Activated effector memory CD4-positive, alpha-beta T cell treated with anti-CD3 and anti-CD28 coated beads, Interleukin-2, amount 50 U/mL, for 16 hours (primary cell): ENCODE measurements around the gene SH3D19.
"Not testable (repeated sequence)": the region's sequence is repeated elsewhere in the genome, so short reads cannot be mapped to it uniquely, and the experiment has no call there.

Experiments used
- DNase-seq: peaks from one replicate; pipeline ENCODE4 v3.0.0-alpha.2; 2020

SH3D19 gene

DNA sequence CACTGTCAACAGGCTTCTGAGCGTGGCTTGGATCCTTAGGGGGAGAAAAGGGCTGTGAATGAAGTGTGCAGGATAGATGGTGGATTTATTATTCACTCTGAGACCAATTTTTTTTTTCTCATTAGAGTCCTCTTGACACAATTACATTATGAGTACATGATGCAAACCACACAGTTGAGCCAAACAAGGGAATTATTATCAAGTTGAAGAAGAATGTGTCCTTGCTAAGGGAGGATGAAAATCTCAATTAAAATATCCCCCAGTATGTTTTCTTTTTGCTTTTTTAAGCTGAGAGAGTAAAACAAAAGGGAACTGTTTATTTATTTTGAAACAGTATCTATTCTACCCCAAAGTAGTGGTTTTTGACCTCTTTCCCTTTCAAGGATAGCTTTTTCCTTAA lies 185.6 kb downstream of the SH3D19 start:
- no peak for DNase-seq

DNA sequence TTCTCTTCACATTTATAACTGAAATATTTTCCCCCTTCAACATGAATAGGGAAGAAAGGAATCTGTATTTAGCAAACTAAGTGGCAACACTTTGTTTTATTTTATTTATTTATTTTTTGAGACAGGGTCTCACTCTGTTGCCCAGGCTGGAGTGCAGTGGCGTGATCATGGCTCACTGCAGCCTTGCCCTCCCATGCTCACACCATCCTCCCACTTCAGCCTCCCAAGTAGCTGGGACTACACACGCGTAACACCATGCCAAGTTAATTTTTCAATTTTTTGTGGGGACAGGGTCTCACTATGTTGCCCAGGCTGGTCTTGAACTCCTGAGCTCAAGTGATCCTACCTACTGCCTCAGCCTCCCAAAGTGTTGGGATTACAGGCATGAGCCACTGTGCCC lies 189.4 kb downstream of the SH3D19 start:
- DNase-seq = not testable (repeated sequence)

DNA sequence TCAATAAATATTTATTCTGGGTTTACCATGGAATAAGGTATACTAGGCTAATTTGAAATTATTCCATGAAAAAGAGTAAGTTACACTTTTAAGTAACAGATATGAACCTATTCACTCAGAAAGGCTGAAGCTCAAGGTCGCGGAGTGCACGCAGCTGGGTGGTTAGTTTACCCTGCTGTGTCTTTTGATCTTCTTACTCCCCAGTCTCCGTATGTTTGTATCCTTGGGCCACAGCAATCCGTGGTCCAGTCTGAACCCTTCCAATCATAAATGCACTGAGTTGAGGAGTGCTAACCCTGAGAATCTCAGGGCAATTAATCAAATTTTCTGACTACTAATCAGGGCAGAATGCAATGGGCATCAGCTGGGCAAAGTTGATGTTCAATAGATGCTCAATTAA lies 192.1 kb downstream of the SH3D19 start:
- DNase-seq = no peak

DNA sequence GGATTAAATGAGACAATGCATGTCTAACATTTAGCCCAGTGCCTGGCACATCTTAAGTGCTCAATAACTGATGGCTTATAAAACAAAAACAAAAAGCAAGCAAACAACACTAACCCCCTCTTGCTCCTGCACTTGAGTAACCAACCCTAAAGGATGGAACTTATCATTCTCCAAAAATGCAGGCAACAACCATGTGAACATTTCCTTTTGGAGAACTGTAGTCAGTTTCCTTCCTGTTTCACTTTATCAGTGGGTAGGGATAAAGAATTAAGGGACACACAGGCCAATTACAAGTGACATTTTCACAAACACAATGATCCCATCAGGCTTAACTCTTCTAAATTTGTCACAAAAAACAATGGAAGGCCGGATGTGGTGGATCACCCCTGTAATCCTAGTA lies 195.6 kb downstream of the SH3D19 start:
- no peak for DNase-seq

DNA sequence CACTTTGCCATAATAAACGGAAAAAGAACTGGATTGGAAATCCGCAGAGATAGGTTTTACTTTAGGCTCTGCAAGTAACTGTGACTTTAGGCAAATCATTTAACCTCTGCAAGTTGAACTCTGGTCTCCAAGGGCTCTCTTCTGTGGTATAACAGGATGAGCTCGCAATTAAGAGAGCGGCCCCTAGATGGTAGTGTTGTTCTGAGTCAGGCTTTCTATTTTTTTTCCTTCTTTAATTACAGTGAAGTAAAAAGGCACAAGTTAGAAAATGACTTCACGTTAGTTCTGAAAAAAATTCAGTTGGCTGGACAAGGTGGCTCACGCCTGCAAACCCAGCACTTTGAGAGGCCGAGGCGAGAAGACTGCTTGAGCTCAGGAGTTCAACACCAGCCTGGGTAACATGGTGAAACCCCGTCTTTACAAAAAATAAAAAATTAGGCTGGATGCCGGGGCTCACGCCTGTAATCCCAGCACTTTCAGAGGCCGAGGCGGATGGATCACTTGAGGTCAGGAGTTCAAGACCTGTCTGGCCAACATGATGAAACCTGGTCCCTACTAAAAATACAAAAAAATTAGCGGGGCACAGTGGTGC lies 207.9 kb downstream of the SH3D19 start:
- DNase-seq = peak; percentile 73

DNA sequence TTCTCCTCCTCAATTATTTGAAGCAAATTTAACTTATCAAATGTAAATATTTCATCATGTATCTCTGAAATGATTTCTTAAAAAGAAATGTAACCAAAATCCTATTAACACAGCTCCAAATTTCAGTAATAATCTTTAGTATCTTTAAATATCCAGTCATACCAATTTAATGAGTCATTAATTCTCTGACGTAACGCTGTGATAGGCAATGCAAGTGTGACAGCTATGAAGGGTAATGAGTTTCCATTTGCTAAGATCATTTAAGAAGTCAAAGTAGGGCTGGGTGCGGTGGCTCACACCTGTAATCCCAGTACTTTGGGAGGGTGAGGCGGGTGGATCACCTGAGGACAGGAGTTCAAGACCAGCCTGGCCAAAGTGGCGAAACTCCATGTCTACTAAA lies 210.4 kb downstream of the SH3D19 start:
- no peak for DNase-seq

DNA sequence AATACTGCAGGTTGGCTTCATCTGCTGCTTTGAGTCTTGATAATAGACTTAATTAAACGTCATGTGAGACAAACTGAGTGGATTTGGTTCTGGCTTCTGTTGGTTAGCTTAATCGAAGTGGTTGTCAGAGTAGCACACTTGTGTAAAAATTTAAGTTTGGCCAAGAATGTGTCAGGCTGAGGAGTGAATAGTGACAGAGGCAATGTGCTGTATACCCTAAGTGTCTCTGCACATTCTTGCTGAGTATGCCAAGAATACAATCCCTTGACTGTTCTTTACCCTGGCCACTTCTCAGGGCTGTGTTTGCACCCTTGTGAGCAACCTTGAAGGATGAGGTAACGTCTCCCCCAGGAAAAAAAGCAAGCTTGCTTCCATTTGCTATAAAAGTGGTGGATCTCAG lies 211.1 kb downstream of the SH3D19 start:
- DNase-seq = no peak

DNA sequence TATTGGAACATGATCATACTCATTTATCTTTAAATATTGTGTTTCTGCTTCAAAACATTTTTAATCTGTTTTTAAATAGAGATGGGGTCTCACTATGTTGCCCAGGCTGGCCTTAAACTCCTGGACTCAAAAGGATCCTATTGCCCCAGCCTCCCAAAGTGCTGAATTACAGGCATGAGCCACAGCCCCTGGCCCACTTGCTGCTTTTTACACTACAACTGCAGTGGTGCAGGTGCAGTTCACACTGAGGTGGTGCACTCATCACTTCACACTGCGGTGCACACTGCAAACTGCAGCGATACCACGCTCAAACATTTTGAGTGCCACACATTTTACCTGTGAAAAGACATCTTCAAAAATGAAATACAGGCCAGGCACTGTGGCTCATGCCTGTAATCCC lies 215.2 kb downstream of the SH3D19 start:
- DNase-seq = no peak

DNA sequence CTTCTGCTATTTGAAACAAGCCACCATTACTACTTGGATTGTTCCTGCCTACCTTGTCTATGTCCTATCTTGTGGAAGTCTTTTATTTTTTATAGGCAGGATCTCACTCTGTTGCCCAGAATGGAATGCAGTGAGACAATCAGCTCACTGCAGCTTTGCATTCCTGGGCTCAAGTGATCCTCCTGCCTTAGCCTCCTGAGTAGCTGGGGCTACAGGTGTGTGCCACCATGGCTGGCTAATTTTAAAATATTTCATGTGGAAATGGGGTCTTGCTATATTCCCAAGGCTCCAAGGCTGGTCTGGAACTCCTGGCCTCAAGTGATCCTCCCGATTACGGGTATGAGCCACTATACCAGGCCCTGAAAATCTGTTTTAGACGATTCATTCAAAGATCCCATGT lies 218.3 kb downstream of the SH3D19 start:
- DNase-seq = no peak

DNA sequence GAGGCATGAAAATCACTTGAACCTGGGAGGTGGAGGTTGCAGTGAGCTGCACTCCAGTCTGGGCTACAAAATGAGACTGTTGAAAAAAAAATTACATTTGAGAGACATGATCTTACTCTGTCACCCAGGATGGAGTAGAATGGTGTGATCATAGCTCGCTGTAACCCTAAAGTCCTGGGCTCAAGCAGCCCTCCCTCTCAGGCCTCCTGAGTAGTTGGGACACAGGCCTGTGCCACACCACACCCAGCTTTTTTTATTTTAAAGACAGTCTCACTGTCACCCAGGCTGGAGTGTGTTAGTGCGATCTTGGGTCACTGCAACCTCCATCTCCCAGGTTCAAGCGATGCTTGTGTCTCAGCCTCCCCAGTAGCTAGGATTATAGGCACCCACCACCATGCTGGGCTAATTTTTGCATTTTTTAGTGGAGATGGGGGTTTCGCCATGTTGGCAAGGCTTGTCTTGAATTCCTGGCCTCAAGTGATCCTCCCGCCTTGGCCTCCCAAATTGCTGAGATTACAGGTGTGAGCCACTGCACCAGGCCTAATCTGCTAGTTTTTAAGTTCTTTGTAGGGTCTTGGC lies 219.9 kb downstream of the SH3D19 start:
- no peak for DNase-seq

DNA sequence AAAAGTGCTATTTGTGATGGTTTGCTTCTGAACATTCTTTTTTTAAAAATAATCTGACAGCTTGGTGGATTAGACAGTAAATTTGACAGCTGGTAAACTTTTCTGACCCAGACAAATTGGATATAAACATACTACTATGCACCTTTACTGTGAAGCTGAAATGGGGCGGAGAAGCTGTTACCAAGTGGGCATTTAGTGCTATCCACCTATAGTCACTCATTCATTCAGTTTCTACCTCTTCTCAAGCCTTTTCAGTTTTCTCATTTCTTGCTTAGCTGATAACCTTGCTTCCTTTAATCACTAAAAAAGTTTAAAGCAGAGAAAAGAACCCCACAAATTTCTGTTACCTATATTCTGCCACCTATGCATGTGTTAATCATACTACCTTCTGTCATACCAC lies 220.8 kb downstream of the SH3D19 start:
- DNase-seq = no peak

DNA sequence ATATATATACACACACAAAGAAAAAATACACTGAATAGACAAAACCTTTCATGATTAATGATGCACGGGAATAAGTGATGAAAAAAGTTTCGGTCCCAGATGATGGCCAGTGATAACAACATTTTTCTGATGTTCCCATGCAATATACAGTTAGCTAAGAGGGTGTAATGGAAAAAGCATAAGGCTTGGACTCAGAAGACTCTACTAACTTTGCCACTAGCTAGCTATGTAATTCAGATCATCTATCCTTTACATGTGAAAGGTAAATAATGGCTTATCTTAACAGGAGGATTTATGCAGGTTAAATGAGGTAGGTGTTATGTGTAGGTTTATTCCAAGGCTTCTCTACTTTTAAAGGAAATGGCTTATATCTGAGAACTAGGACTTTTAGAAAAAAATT lies 221.6 kb downstream of the SH3D19 start:
- no peak for DNase-seq

DNA sequence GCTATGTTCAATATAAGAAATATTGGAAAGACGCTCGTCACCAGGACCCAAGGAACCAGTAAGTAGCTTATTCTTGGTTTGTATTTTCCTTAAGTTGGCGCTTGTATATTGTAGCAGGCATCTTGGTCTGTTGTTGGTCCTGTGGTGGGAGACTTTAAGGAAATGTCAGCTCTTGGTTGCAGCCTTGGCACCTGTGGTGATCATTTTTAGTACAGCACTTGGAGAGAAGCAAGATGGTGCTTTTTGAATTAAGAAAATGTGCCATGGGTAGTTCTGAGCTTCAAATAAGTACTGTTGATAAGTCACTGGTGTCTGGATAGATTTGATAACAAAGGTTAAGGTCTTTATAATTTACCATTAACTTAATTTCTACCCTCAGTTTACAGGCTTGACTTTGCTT lies 224.9 kb downstream of the SH3D19 start:
- DNase-seq = no peak

DNA sequence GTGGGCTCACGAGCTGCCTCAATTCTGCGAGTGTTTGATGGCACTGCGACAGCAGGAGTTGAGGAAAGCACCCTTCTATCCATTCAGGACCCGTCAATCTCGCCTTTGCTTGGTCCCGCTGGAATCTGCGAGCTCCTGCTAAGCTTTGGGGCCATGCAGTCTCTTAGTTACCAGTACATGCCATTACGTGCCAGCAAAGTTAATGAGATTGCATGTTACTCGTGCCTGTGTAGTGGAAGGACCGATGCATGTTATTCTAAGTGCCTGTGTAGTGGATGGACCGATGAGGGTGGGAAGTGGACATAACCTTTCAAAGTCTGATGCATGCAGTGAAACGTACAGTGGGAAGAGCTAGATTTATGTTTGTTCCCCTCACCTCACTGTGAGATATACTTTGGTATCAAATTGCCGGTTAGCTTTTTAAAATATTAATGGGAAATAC lies 225.4 kb downstream of the SH3D19 start:
- DNase-seq = no peak

DNA sequence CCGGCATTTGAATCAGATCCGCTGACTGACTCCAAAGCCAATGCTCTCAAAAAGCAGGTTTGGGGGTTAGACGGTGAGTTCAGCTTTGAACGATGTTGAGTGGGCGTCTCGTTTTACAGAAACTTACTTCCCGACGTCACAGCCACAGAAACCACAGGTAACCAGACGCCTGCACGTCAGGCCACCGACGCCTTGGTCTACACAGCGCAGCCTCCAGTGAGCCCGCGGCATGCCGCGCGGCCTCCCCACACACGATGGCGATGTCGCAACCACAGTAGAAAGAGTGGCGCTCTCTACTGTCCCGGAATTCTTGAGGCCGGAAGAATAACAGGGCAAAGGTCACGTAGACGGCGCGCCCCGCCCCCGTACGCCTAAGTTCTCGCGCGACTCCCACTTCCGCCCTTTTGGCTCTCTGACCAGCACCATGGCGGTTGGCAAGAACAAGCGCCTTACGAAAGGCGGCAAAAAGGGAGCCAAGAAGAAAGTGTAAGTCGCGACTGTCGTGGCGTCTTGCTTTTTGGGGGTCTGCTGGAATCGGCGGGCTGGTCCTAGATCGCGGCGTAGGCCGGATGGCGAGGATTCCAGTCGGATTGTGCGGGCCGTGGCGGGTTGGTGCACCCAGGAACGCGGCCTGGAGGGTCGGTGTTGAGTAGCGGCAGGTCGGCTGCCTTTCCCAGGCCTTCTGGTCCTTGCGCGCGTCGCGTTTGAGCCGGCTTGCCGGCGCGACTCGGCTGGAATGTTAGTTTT lies 226.0 kb downstream of the SH3D19 start, which contains the start of gene RPS3A:
RPS3A (plus strand) TSS at position 400 of the 747 bp plus-strand sequence; CDS start at position 425, 25 bp downstream.
- DNase-seq = peak; percentile 99

DNA sequence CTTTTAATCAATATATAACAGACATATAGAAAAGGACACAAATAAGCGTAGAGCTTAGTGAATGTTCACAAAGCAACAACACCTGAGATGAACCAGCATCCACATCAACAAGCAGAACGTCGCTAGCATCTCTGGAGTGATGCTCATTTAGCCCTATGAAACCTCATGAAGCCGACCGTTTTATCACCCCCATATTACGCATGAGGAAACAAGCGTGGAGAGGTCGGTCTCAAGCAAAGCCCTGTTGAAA lies 226.5 kb downstream of the SH3D19 start:
- no peak for DNase-seq

DNA sequence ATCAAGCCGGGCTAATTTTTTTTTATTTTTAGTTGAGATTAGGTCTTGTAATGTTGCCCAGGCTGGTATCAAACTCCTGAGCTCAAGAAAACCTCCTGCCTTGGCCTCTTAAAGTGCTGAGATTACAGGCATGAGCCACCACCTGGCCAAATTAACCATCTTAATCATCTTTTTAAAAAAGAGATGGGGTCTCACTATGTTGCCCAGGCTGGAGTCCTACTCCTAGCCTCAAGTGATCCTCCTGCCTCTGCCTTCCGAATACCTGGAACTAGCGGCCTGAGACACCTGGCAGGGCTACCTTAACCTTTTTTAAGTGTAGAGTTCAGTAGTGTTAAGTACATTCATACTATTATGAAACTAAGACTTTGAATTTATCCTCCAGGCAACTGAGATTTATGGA lies 227.6 kb downstream of the SH3D19 start:
- DNase-seq = no peak

DNA sequence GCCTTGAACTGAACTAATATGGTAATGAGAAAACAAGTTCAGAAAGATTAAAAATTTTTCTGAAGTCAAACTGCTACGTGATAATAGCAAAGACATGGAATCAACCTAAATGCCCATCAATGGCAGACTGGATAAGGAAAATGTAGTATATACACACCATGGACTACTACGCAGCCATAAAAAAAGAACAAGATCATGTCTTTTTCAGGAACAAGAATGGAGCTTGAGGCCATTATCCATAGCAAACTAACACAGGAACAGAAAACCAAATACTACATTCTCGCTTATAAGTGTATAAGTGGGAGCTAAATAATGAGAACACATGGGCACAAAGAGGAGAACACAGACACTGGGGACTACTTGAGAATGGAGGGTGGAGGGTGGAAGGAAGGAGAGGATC lies 230.3 kb downstream of the SH3D19 start:
- no peak for DNase-seq

DNA sequence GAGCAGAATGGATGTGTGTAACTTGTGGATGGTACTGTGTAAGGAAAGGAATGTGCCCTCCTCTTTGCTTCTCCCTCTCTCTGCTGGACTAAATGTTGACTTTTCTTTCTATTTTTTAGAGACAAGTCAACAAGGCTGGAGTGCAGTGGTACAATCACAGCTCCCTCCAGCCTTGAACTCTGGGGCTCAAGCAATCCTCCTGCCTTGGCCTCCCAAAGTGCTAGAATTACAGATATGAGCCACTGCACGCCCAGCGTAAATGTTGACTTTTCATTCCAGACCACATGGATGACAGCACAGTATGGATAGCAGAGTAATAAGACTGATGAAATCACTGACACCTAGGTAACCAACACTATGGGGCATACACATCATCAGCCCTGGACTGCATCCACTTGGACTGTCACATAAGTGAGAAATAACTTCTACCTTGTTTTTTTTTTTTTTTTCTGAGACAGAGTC lies 231.1 kb downstream of the SH3D19 start:
- DNase-seq = no peak

DNA sequence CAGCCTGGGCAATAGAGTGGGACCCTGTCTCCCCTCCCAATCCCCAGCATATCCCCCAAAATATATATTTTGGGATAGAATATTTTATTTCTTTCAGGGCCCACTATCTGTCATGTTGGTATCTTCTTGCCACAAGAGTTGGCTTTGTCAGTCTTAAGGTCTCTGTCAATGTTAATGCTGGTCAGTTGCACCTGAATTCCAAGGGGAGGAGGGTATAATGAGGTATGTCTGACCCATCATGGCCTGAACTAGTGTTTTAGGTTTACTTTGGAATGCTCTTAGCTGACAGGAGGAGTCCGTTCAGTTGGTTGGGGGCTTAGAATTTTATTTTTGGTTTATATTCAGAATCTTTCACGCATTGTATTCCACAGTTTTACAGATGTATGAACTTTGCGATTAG lies 232.2 kb downstream of the SH3D19 start:
- DNase-seq = no peak

DNA sequence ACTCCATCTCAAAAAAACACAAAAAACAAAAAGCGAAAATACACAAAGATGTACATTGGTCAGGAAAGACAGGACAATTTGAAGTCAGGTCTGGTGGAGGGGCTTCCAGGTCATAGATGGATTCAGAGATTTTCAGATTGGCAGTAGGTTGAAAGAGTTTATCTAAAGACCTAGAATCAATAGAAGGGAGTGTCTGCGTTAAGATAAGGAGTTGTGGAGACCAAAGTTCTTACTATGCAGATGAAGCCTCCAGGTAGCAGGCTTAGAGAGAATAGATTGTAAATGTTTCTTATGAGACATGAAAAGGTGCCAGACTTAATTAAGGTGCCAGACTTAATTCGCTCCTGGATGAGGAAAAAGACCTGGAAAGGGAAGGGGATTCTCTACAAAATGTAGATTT lies 232.9 kb downstream of the SH3D19 start:
- DNase-seq = no peak

DNA sequence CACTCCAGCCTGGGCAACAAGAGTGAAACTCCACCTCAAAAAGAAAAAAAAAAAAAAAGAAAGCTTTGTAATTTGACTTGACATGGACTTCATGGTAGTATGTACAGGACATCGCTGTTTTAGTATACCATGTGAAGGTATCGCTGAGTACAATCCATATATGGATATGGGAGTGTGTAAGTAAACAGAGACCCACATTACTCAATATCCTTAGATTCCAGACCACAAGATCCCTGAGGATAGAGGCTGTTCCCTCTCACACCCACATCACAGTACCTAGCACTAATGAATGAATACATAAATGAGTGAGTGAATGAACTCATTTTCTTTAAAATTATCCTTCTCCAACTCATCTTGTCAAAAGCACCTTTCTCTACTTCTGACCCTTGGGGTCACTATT lies 234.4 kb downstream of the SH3D19 start:
- DNase-seq = no peak

DNA sequence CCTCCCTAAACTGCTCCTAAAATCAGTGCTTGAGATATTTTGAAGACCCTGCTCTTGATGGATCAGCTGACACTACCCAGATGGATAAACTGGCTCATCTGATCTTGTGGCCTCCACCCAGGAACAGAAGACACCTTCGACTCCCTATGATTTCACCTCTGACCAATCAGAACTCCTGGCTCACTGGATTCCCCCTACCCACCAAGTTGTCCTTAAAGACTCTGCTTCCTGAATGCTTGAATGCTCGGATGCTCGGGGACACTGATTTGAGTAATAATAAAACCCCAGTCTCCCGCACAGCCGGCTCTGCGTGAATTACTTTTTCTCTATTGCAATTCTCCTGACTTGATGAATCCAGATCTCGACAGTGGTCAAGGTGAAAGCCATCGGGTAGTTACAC lies 237.9 kb downstream of the SH3D19 start:
- no peak for DNase-seq

DNA sequence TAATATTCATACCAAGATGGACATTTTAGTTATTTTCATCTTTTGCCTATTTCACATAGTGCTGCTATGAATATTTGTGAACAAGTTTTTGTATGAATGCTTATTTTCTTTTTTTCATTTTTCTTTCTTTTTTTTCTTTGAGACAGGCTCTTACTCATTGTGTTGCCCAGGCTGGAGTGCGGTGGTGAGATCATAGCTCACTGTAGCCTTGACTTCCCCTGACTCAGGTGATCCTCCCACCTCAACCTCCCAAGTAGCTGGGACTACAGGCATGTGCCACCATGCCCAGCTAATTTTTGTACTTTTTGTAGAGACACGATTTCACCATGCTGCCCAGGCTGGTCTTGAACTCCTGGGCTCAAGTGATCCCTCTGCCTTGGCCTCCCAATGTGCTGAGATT lies 247.4 kb downstream of the SH3D19 start:
- not testable (repeated sequence) for DNase-seq
